Caki2 (cell line): ENCODE measurements around the gene RHOBTB1. TPM values are rescaled to one million over a fixed set of nuclear protein-coding genes. Genes with fewer than 3 reads are reported as not detected.
A peak's percentile ranks its signal among the peaks of the same experiment; 100 is the strongest.
"Not testable (repeated sequence)": the region's sequence is repeated elsewhere in the genome, so short reads cannot be mapped to it uniquely, and the experiment has no call there.

ENCODE experiments used
- DNase-seq: peaks from one replicate; pipeline ENCODE4 v3.0.0-alpha.2; 2015; ENCODE audit warnings: low read depth
- in situ Hi-C: cut with HindIII; loops from 2 replicates; pipeline ENCODE4 v1.10.0; 2016; ENCODE audit warnings: low sequenced_read_pairs, low pct_unique_long_range_greater_than_20kb, mixed read lengths
- total RNA-seq: library from RNA; depleted of rRNA; stranded (reverse); fragments of >200 nt; shearing (Covaris generic); gene quantifications from 2 replicates; pipeline ENCODE4 v1.2.3, GENCODE V29; 2014; ENCODE audit warnings: low replicate concordance

RHOBTB1 gene
- total RNA-seq, 1 experiment from 2014 or later: 26.7 TPM

DNA sequence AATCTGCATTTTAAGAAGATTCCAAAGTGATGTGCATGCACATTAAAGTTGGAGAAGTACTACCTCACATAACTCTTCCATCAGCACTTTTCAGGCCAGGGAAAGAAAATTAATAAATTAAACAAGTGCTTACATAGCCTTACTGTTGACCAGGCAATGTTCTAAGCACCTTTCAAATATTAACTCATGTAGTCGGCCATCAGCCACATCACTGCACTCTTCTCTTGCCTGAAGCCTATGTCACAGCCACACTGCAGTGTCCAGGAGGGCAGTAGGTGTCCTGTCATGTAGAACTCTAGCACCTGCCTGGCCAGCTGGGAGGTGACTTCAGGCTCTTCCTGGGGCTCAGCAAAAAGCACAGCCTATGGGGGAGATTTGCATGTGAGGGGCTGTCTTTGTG lies 94.2 kb downstream of the RHOBTB1 start:
- in situ Hi-C loops: no loop called here
- no peak for DNase-seq

DNA sequence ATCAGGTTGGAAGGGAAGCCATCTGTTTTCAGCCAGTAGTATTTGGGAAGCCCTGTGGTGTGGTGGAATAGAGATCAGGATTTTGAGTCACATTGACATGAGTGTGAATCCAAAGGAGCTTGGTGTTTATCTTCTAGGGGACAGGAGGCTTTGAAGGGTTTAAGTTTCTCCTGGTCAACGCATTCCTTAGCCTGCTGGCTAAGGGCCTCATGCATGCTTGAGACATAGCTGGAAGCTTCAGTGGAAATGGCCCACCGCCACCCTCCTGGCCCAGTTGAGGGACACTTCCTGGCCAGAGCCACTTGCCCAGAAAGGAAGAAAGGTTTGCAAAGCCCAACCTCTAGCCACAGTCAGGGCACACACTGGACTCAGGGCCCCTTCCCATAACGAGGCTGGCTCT lies 94.8 kb downstream of the RHOBTB1 start:
- in situ Hi-C loops: no loop called here
- DNase-seq: no peak

DNA sequence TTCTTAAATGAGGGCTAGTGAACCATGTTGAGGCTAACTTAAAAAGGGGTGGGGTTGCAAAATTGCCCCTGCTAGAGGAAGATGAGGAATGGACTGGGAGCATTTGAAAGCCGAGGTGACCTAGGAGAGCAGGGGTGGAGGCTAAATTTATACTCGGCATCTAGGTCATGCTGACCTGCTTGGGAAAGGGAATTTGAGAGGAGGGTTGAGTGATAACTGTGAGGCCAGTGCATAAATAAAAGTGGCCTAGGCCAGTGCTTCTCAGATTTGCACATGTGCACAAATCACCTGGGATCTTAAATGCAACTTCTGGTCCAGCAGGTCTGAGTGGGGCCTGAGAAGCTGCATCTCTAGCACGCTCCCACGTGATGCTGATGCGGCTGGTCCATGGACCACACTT lies 95.3 kb downstream of the RHOBTB1 start:
- no peak for DNase-seq
- in situ Hi-C loops: no loop called here

DNA sequence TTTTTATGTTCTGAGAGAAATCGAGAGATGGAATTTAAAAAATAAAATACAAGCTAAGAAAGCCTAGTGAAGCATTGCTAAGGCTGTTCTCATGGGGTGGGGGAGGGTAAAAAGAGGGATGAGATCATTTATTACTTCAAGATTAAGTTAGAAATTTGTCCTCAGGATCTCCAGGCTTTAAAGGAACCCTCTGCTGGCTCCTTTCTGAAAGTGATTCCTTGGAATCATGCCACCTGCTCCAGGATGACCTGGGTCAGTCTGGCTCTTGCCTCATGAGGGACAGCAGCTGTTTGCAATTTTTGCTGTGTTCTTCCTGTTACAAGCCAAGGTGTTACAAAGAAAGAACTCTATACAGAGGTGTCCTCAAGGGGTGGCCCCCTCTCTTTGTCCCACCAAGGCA lies 95.9 kb downstream of the RHOBTB1 start:
- in situ Hi-C loops: no loop called here
- DNase-seq: peak; percentile 67

DNA sequence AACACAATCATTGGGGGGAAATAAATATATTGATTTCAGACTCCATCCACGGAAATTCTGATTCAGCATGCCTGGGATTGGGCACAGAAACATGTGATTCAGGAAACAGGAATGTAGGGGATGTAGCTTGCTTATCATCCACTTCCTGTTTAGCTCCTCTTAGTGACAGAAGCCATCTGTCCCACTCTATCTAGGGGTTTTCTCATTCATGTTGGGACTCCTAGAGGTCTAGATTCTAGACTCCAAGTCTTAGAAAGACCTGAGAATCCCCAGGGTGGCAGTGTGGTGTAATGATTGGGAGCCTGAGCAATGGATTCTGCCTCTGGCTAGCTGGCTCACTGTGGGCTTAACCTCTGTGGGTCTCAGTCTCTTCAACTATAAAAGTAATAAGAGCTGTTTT lies 97.8 kb downstream of the RHOBTB1 start:
- no peak for DNase-seq
- in situ Hi-C loops: no loop called here

DNA sequence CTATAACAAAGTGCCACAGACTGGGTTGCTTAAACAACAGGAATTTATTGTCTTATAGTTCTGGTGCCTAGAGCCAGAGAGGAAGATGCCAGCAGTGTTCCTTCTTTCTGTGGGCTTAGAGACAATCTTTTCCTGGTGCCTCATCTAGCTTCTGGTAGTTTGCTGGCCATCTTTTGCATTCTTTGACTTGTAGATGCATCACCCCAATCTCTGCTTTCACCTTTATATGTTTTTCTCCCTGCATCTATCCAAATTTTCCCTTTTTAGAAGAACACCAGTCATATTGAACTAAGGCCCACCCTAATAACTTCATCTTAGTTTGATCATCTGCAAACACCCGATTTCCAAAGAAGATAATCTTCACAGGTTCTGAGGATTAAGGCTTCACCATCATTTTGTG lies 98.9 kb downstream of the RHOBTB1 start:
- in situ Hi-C loops: no loop called here

DNA sequence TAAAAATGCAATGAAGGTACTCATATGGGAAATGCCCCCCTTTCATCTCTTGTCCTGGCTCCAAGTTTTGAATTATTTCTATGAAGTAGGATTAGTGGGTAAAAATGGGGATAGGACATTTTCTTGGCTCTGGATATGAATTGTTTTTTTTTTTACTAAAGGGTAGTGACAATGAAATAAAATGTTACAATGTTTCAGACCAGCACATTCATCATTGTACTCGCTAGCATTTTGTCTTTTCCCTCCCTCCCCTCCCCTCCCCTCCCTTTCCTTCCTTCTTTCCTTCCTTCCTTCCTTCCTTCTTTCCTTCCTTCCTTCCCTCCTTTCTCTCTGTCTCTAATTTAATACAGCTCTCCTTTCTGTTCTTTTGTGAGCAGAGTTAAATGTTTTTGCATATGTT lies 101.3 kb downstream of the RHOBTB1 start:
- DNase-seq: no peak
- in situ Hi-C loops: no loop called here

More for the DNA sequence above, 98.9 kb downstream of the RHOBTB1 start:
- no peak for DNase-seq

DNA sequence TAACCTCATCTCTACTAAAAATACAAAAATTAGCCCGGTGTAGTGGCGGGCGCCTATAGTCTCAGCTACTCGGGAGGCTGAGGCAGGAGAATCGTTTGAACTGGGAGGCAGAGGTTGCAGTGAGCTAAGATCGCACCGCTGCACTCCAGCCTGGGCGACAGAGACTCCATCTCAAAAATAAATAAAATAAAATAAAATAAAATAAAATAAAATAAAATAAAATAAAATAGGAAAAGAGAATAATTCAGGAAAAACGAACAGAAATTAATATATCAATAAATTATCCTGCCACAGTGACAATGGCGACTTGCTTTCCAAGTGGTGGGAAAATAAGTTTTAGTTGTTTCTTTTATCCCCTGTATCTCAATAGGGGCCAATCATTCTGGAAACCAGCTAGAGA lies 102.8 kb downstream of the RHOBTB1 start:
- DNase-seq, in situ Hi-C loops: not testable (repeated sequence)

DNA sequence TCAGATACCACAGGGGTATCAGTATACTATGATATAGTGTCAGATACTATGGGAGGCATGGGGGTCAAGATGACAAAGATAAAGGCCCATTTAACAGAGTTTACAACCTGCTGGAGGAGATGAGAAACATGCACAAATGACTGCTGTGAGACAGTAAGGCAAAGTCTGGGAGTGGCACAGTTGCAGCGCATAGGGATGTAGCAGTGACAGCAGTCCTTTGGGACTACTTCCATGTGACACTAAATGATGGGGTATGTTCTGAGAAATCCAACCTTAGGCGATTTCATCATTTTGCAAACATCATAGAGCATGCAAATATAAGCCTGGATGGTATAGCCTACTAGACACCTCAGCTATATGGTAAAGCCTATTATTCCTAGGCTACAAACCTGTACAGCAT lies 108.9 kb downstream of the RHOBTB1 start:
- no peak for DNase-seq
- in situ Hi-C loops: no loop called here

DNA sequence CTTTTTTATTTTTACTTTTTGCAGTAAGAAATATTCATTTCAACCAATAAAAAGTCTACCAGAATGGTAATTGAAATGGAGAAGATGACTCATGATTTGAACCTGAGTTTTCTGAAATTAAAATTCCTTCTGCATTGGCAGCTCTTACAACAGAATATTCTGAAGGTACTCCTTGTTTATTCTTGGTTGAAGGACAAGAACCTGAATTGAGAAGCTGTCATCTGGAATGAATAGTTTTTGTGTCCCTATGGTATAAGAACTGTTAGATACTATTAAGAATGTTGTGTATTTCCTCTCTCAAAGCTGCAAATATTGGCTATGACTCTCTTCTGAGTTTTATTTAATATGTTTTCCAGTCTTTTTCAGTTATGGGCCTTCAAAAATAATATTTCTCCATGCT lies 109.6 kb downstream of the RHOBTB1 start:
- no peak for DNase-seq
- in situ Hi-C loops: no loop called here

DNA sequence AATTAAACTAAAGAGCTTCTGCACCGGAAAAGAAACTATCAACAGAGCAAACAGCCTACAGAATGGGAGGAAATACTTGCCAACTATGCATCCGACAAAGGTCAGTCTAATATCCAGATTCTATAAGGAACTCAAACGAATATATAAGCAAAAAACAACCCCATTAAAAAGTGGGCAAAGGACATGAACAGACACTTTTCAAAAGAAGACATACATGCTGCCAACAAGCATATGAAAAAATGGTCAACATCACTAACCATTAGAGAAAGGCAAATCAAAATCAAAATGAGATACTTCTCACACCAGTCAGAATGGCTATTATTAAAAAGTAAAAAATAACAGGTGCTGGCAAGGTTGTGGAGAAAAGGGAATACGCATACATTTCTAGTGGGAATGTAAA lies 111.8 kb downstream of the RHOBTB1 start:
- in situ Hi-C loops, DNase-seq: not testable (repeated sequence)

DNA sequence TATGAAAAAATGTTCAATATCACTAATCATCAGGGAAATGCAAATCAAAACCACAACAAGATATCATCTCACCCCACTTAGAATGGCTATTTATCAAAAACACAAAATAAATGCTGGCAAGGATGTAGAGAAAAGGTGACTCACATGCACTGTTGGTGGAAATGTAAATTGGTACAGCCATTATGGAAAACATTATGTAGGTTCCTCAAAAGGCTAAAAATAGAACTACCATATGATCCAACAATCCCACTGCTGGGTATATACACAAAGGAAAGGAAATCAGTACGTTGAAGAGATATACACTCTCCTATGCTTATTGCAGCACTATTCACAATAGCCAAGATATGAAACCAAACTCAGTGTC lies 115.5 kb downstream of the RHOBTB1 start:
- in situ Hi-C loops: no loop called here
- DNase-seq: no peak

DNA sequence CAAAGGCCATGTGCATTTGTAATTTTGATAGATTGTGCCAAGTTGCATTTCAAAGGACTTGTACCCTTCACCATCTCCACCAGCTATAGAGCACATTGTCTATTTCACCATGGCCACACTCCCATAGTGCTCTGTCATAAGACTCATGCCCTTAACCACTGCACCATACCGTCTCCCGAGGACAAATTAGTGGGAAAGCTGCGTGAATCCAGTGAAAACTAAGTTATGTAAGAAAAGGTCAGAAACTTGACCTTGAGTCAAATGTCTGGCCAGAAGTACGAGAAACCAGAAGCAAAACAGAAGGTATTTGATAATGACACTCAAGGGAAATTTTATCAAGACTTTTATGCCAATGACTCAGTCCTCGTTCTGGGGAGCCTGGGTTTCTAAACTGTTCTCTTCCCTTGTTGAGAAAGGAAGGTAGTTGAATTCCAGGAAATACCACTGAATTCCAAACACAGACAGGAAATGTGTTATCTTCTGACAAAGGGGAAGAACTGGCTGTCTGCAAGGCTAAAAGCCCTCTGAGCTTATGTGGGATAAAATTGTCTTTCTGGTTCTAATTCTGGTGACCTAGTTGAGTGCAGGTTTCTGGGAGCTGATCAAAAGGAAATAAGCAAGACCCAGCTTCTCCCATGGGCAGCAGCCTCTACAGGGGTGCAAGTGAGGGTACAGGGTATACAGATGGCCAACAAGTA lies 116.0 kb downstream of the RHOBTB1 start:
- in situ Hi-C loops: no loop called here
- no peak for DNase-seq

DNA sequence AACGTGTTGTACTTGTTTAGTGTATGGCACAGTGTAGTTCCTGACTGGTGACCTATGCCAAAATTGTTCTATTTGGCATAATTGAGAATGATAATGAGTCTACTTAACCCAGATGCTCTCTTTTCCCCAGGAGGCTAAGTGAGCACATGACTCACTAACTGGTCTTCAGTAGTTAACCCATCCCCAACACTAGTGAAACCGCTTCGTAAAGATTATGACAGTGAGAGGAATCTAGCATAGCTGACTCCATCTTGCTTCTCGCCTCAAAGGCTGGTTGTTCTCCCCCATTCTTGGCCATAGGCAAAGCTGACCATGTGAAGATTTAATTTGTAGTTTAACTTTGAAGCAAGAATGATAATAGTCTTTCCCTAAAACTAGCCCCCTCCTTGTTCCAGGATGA lies 118.5 kb downstream of the RHOBTB1 start:
- in situ Hi-C loops: no loop called here
- DNase-seq: no peak

DNA sequence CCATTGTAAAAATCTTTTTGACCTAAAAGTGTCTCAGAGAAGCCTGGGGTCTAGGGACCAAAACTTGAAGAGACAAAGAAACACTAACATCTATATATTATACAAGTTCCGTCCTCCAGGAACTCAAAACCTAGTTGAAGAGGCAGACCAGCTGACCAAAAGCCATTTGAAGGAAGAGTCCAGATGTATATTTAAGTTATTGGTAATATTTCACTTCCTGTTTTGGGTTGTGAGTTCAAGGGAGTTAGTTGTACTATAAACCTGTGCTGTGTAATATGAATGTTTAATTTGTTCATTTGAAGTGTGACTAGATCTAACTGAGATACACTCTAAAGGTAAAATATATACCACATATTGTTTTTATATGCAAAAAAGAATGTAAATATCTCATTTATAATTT lies 120.7 kb downstream of the RHOBTB1 start:
- in situ Hi-C loops: no loop called here

DNA sequence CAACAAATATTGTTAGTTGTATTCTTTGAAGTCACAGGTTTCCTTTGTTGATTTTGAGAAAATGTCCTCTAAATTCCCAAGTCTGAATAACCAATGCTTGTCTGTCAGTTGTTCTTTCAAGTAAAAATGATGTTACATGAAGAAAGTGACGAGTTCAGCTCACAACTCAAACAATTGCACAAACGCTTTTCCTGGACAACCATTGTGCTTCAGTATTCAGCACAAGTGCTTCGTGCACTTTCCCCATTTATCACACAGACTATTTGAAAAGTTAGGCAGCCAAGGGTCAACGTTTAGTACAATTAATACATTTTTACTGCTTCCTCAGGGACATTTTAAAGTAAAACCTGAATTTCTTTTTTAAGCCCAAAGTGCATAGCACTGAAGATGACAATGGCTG lies 121.2 kb downstream of the RHOBTB1 start:
- in situ Hi-C loops: no loop called here
- no peak for DNase-seq

More for the DNA sequence above, 120.7 kb downstream of the RHOBTB1 start:
- no peak for DNase-seq

DNA sequence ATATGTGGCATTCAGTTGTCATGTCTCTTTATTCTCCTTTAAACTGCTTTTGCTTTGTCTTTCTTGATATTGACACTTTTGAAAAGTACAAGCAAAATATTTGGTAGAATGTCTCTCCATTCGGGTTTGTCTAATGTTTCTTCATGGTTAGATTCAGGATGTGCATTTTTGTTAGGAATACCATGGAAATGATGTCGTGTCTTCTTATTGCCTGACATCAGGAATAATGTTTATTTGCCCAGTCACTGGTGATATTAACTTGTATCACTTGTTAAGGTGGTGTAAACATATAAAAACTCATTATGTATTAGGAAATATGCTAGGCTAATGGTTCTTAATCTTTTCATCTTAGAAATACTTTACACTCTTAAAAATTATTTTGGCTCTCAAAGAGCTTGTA lies 122.3 kb downstream of the RHOBTB1 start:
- in situ Hi-C loops: no loop called here
- no peak for DNase-seq

DNA sequence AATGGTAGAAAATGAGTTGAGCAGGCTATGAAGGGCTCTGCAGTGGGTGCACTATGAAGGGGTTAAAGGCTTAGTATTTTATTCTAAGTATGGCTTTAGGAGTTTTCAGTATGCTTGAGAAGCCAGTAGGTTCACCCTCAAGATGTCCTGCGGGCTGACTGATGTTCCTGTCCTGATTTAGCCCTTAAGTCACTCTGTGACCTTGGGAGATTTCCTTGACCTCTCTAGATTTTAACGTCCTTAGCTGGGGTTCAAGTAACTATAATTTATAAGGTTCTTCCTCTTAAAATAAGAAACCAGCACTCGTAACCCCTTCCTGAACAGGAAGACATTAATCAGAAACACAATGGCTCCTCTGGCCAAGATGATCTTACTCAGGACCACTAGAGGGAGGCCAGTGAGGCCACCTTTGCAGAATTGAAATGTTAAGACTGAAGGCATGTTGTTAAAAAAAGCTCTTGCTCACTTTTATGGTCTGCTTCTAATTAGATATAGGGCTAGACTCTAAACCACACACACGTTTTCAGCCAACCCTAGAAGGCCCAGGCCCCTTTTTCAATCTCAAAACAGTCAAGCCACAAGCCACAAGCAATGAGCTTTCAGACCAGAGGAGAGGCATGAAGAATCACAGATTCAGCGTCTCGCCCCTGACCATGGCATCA lies 123.8 kb downstream of the RHOBTB1 start:
- DNase-seq: no peak
- in situ Hi-C loops: no loop called here
